PC-3 (cell line): ENCODE data around the gene SETD1A. TPM values are rescaled to one million over a fixed set of nuclear protein-coding genes. Genes with fewer than 3 reads are reported as not detected.

Experiments
- ATAC-seq: fragments of 200-7000 bp; cut with Tn5 transposase; 2 replicates; pipeline ENCODE4 v1.9.1; 2020; ENCODE audit warnings: mild to moderate bottlenecking, moderate library complexity
- BruUV-seq: library from RNA; stranded (reverse); fragments of 400-500 nt; replicated peaks from 2 replicates; lab custom pipeline; 2021; lab: Mats Ljungman, UMichigan
- CTCF ChIA-PET: fragments of 300-600 bp; sonication (Branson Sonifier 250); formaldehyde crosslinking; loops from one replicate; lab custom pipeline; 2022; ENCODE audit warnings: antibody characterized with exemption; lab: Charles Lee
- POLR2A ChIA-PET: fragments of 300-600 bp; sonication (Branson Sonifier 250); formaldehyde crosslinking; loops from one replicate; lab custom pipeline; 2022; ENCODE audit warnings: antibody characterized with exemption; ENCODE audit not compliant: unreplicated experiment; lab: Charles Lee
- DNase-seq: peaks from one replicate; pipeline ENCODE4 v3.0.0-alpha.2; 2015
- H2AFZ ChIP-seq: fragments of 300-600 bp; sonication (generic); 2 replicates; pipeline ENCODE4 v1.6.0; 2016; ENCODE audit warnings: antibody characterized with exemption, low read length
- H3F3A ChIP-seq: fragments of 300-600 bp; sonication (generic); one replicate; pipeline ENCODE4 v1.6.0; 2017; ENCODE audit warnings: antibody characterized with exemption, low read length, control low read depth, mild to moderate bottlenecking; ENCODE audit not compliant: unreplicated experiment
- H3K27ac ChIP-seq: fragments of 300-600 bp; sonication (generic); 2 replicates; pipeline ENCODE4 v1.5.1; 2016; ENCODE audit warnings: mild to moderate bottlenecking, low read length
- H3K27me3 ChIP-seq: fragments of 300-600 bp; sonication (generic); 2 replicates; pipeline ENCODE4 v1.6.1; 2016; ENCODE audit warnings: low read length, mixed read lengths
- H3K36me3 ChIP-seq: fragments of 300-600 bp; sonication (generic); 2 replicates; pipeline ENCODE4 v1.6.1; 2016; ENCODE audit warnings: low read depth, mixed run types, low read length, mixed read lengths
- H3K4me1 ChIP-seq: fragments of 300-600 bp; sonication (generic); 2 replicates; pipeline ENCODE4 v1.5.1; 2016; ENCODE audit warnings: low read length; ENCODE audit not compliant: insufficient read depth
- H3K4me2 ChIP-seq: fragments of 300-600 bp; sonication (generic); 2 replicates; pipeline ENCODE4 v1.6.0; 2016; ENCODE audit warnings: low read length
- H3K4me3 ChIP-seq: fragments of 300-600 bp; sonication (generic); 2 replicates; pipeline ENCODE4 v1.5.1; 2016; ENCODE audit warnings: mild to moderate bottlenecking, low read length, mixed read lengths
- H3K79me2 ChIP-seq: fragments of 300-600 bp; sonication (generic); 2 replicates; pipeline ENCODE4 v1.6.1; 2017; ENCODE audit warnings: low read length, mixed read lengths
- H3K9ac ChIP-seq: fragments of 300-600 bp; sonication (generic); 2 replicates; pipeline ENCODE4 v1.6.0; 2016; ENCODE audit warnings: mild to moderate bottlenecking, low read length
- H3K9me2 ChIP-seq: fragments of 300-600 bp; sonication (generic); replicated peaks from 2 replicates; pipeline ENCODE4 v1.6.1; 2016; ENCODE audit warnings: mixed run types, low read length, mixed read lengths
- H3K9me3 ChIP-seq: fragments of 300-600 bp; sonication (generic); 2 replicates; pipeline ENCODE4 v1.6.1; 2016; ENCODE audit warnings: low read length, mixed read lengths
- H4K20me1 ChIP-seq: fragments of 300-600 bp; sonication (generic); 2 replicates; pipeline ENCODE4 v1.6.1; 2016; ENCODE audit warnings: low read length, mixed read lengths
- EZH2 ChIP-seq: fragments of 300-600 bp; sonication (generic); IDR thresholded peaks from one replicate; pipeline ENCODE4 v1.6.1; 2017; ENCODE audit warnings: antibody characterized with exemption, mild to moderate bottlenecking, low read length; ENCODE audit not compliant: unreplicated experiment
- EZH2phosphoT487 ChIP-seq: fragments of 300-600 bp; sonication (generic); IDR thresholded peaks from 2 replicates; pipeline ENCODE4 v1.6.1; 2018; ENCODE audit warnings: mild to moderate bottlenecking, antibody characterized with exemption, low read length, borderline replicate concordance
- intact Hi-C: fragments of 100-400 bp; cut with micrococcal nuclease; formaldehyde crosslinking; loops from 2 replicates; pipeline ENCODE4 v1.9.0; 2023
- total RNA-seq: library from RNA; depleted of rRNA; stranded (reverse); fragments of >200 nt; gene quantifications from 2 replicates; pipeline ENCODE4 v1.2.3, GENCODE V29; 2014
- TF ChIP-seq, protein P1 (sequence below): fragments of 300-600 bp; sonication (generic); conservative IDR thresholded peaks from 2 replicates; pipeline ENCODE4 v1.5.1; 2017; ENCODE audit warnings: antibody characterized with exemption, low read depth, mild to moderate bottlenecking, low read length

SETD1A gene
- total RNA-seq, 1 experiment from 2014 or later = 7.9 TPM

DNA sequence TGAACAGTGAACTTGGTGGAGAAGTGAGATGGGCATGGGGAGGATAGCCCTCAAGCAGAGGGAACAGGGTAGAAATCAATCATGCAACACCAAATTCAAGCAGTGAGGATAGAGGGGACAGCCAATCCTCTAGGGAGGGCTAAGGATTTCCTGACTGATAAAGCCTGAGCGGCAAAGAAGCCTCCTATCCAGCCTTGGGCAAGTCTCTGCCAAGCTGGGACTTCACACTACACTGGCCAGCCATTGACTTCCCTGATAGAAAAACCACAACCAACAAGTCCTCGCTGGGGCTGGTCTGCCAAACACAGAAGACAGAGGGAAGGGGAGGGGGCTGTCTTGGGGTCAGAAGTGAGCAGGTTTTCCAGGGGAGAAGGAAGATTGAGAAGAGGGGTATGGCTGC, 36.7 kb upstream of the SETD1A start:
- H3K4me2 ChIP-seq = no peak overlapping the region
- no peak overlapping the region for H3K4me3 ChIP-seq
- no peaks in the 10 kb centered on the region for H3K27me3 ChIP-seq
- ATAC-seq = no peak
- peaks cover 6% of the 10 kb centered on the region for H3K79me2 ChIP-seq
- CTCF ChIA-PET = no interaction called here
- intact Hi-C loops = no loop called here
- no peak for DNase-seq
- no peaks in the 10 kb centered on the region for H4K20me1 ChIP-seq
- H3K4me1 ChIP-seq = peaks cover 7% of the 10 kb centered on the region
- POLR2A ChIA-PET = no interaction called here
- H3K9ac ChIP-seq = no peak overlapping the region
- no peaks in the 10 kb centered on the region; the same call in 1 of the 2 replicates for H3K36me3 ChIP-seq
- no peaks in the 10 kb centered on the region for H3K9me3 ChIP-seq
- no TSS peak for BruUV-seq
- H3K9me2 ChIP-seq = no peaks in the 10 kb centered on the region
- H3K27ac ChIP-seq = no peak overlapping the region
- TF ChIP-seq, protein P1, sequence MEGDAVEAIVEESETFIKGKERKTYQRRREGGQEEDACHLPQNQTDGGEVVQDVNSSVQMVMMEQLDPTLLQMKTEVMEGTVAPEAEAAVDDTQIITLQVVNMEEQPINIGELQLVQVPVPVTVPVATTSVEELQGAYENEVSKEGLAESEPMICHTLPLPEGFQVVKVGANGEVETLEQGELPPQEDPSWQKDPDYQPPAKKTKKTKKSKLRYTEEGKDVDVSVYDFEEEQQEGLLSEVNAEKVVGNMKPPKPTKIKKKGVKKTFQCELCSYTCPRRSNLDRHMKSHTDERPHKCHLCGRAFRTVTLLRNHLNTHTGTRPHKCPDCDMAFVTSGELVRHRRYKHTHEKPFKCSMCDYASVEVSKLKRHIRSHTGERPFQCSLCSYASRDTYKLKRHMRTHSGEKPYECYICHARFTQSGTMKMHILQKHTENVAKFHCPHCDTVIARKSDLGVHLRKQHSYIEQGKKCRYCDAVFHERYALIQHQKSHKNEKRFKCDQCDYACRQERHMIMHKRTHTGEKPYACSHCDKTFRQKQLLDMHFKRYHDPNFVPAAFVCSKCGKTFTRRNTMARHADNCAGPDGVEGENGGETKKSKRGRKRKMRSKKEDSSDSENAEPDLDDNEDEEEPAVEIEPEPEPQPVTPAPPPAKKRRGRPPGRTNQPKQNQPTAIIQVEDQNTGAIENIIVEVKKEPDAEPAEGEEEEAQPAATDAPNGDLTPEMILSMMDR = no peak
- TF ChIP-seq EZH2 = no peak
- no peak for TF ChIP-seq EZH2phosphoT487
- H3F3A ChIP-seq = no peaks in the 10 kb centered on the region
- H2AFZ ChIP-seq = no peak overlapping the region

DNA sequence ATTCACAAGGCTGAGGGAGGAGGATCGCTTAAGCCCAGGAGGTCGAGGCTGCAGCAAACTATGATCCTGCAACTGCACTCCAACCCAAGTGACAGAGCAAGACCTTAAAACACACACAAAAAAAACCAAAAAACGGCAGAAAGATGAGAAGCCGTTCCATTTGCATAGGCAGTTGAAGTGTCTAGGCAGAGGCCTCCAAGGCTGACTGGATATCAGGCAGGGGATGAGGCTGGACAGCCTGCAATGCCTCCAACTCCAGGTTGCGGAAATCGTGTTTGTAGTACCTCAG, 36.2 kb upstream of the SETD1A start:
- Histone ChIP-seq H3K27ac (no peak overlapping the region), H3K9me2 (no peaks in the 10 kb centered on the region), H3F3A (no peaks in the 10 kb centered on the region), H3K9me3 (no peaks in the 10 kb centered on the region), H3K4me3 (peak overlapping the region; percentile 78; the same call in 1 of the 2 replicates), H3K36me3 (no peaks in the 10 kb centered on the region; the same call in 1 of the 2 replicates), H3K4me2 (peak overlapping the region; percentile 96), H3K79me2 (peaks cover 6% of the 10 kb centered on the region), H3K4me1 (peaks cover 7% of the 10 kb centered on the region), H3K9ac (no peak overlapping the region), H2AFZ (peak overlapping the region; percentile 96), H3K27me3 (no peaks in the 10 kb centered on the region), H4K20me1 (no peaks in the 10 kb centered on the region)
- TF ChIP-seq, protein P1 = no peak
- TF ChIP-seq EZH2phosphoT487 = no peak
- TF ChIP-seq EZH2 = no peak
- ChIA-PET POLR2A (no interaction called here), CTCF (no interaction called here)
- intact Hi-C loops = no loop called here
- DNase-seq = no peak
- no peak for ATAC-seq
- BruUV-seq = no TSS peak

DNA sequence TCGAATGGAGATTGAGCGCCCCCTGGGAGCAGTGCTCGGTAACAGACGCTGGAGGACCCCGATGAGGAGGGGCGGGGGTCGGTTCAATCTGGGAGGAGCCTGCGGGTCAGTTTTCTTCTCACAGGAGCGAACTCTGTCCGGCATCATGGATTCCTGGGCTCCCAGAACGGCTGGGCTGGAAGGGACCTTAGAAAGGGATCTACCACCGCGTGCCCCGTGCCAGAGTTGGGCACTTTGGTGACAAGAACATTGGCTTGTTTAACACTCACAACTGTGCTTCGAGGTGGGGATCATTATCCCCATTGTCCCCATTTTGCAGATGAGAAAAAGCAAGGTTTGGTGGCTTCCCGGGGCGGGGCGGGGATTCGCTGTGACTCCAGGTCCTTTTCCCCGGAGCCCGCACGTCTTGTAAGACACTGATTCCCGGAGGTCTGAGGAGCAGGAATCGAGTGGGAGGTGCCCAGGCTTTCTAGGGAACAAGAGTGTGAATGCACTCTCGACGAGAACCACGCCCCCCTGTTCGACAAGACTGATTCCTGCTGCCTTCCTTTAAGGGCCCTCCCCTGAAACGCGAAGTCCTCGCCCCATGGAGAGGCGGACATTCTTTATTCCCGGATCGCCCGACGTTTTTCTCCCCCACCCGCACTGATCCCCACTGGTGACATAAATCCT, 35.7 kb upstream of the SETD1A start:
- BruUV-seq = no TSS peak
- Histone ChIP-seq H3K4me3 (peak overlapping the region; percentile 78), H3K9me3 (no peaks in the 10 kb centered on the region), H3F3A (no peaks in the 10 kb centered on the region), H3K36me3 (no peaks in the 10 kb centered on the region; the same call in 1 of the 2 replicates), H3K4me1 (peaks cover 7% of the 10 kb centered on the region), H3K9ac (peak overlapping the region; percentile 63), H3K79me2 (peaks cover 6% of the 10 kb centered on the region), H3K27ac (peak overlapping the region; percentile 51), H4K20me1 (no peaks in the 10 kb centered on the region), H3K9me2 (no peaks in the 10 kb centered on the region), H3K27me3 (no peaks in the 10 kb centered on the region), H2AFZ (peak overlapping the region; percentile 96), H3K4me2 (peak overlapping the region; percentile 96)
- CTCF ChIA-PET = no interaction called here
- POLR2A ChIA-PET = no interaction called here
- intact Hi-C loops = loop anchor here (1.0 kb wide), 1 partner anchor 26 kb away; the partner anchor contains the start of gene CTF1
- DNase-seq = peak; percentile 72
- TF ChIP-seq, protein P1 = peak; percentile 76
- TF ChIP-seq EZH2phosphoT487 = no peak
- ATAC-seq = peak; percentile 3
